ENCODE results near the gene HSPA4. TPM values are rescaled to one million over a fixed set of nuclear protein-coding genes. Genes with fewer than 3 reads are reported as not detected.

HSPA4 gene
- total RNA-seq, 4 donors from 2014 or later: 32.8 to 48.3 (median 45.4) TPM

DNA sequence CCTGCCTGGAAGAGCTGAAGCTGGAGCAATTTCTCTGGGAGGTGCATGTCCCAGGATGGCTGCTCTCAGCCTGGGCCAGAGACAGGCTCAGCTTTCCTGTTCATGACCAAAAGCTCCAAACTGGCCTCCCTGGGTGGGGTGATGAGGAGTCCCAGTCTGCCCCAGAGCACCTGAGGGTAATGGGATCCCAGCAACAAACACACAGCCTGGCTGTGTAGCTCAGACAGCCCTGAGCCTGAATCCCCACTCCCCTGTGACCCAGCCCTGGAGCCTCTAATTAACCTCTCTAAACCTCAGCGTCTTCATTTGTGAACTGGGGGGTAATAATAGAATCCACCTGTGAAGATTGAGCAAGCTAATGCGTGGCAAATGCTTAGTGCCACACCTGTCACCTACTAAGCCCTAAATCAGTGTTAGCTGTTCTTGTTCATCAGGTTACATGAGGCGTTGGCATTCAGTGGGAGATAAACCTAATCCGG, 67.5 kb downstream of the HSPA4 start:
- DNase-seq (ENCODE audit: low spot score in 2 of 2): no peak

DNA sequence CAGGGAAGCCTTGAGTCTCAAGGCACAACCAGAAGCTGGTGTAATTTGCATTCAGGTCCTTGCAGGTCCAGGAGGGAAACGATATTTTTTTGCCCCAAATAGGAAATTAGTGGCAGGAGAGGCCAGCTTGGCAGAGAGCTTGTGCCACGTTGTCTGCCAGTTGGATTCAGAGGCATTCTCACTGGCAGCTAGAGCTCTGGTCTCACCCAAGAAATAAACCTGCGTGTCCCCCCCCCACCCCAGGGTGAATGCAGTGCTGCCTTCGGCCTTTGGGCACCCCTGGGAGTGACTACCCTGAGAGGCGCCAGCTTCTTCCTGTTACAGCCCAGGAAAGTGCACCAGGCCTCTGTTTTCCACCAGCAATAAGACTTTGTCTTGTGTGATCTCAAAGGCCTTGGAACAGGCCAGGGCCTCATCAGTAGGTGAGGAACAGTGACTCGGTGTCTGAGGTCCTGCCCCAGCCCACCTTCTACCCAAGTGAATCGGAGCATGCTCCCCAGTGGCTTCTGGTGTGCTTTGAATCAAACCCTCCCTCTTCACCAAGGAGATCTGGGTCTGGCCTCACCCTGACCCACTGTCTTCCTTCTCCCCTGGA, 68.4 kb downstream of the HSPA4 start:
- H3K36me3 ChIP-seq: no peaks in the 10 kb centered on the region
- H3K4me3 ChIP-seq: no peak overlapping the region
- no peaks in the 10 kb centered on the region for H3K4me1 ChIP-seq
- 64 to 73% methylated on average over 6 to 7 of the region's 7 CpGs for WGBS, 2 donors
- TF ChIP-seq, protein P1, sequence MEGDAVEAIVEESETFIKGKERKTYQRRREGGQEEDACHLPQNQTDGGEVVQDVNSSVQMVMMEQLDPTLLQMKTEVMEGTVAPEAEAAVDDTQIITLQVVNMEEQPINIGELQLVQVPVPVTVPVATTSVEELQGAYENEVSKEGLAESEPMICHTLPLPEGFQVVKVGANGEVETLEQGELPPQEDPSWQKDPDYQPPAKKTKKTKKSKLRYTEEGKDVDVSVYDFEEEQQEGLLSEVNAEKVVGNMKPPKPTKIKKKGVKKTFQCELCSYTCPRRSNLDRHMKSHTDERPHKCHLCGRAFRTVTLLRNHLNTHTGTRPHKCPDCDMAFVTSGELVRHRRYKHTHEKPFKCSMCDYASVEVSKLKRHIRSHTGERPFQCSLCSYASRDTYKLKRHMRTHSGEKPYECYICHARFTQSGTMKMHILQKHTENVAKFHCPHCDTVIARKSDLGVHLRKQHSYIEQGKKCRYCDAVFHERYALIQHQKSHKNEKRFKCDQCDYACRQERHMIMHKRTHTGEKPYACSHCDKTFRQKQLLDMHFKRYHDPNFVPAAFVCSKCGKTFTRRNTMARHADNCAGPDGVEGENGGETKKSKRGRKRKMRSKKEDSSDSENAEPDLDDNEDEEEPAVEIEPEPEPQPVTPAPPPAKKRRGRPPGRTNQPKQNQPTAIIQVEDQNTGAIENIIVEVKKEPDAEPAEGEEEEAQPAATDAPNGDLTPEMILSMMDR (IDR thresholded peaks at IDR 0.05): no peak
- TF ChIP-seq POLR2A (IDR thresholded peaks at IDR 0.05) (no peak), EP300 (IDR thresholded peaks at IDR 0.05) (no peak)
- H3K9me3 ChIP-seq: no peaks in the 10 kb centered on the region
- no peaks in the 10 kb centered on the region for H3K27me3 ChIP-seq
- no peak for DNase-seq (ENCODE audit: low spot score in 2 of 2)
- H3K27ac ChIP-seq: no peak overlapping the region

More for the DNA sequence above, 67.5 kb downstream of the HSPA4 start:
- H3K27me3 ChIP-seq: no peaks in the 10 kb centered on the region
- no peaks in the 10 kb centered on the region for H3K4me1 ChIP-seq
- no peak overlapping the region for H3K27ac ChIP-seq
- TF ChIP-seq POLR2A (IDR thresholded peaks at IDR 0.05) (no peak), EP300 (IDR thresholded peaks at IDR 0.05) (no peak)
- TF ChIP-seq, protein P1 (IDR thresholded peaks at IDR 0.05): no peak
- H3K36me3 ChIP-seq: no peaks in the 10 kb centered on the region
- no peak overlapping the region for H3K4me3 ChIP-seq
- 83% methylated on average over 4 of the region's 4 CpGs for WGBS, 2 donors
- H3K9me3 ChIP-seq: no peaks in the 10 kb centered on the region

DNA sequence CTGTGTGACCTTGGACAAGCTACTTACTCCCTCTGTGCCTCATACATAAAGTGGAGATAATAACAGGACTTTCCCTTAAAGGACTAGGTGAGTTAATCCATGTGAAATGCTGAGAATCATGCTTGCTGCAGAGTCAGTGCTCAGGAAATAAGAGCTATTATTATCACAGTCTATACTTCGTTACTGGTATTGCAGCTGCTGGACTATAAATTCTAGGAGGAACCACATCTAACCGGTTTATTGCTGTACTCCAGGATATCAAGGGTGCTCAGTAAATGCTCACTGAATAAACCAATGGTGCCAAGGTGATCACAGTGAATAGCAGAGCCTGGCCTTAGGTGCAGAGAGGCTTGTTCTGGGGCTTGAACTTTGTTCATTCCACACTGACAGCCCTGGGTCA, 69.3 kb downstream of the HSPA4 start:
- DNase-seq (ENCODE audit: low spot score in 2 of 2): no peak
- WGBS, 2 donors: 68 to 75% methylated on average over 2 of the region's 2 CpGs
- no peaks in the 10 kb centered on the region for H3K9me3 ChIP-seq
- no peak overlapping the region for H3K4me3 ChIP-seq
- TF ChIP-seq POLR2A (IDR thresholded peaks at IDR 0.05) (no peak), EP300 (IDR thresholded peaks at IDR 0.05) (no peak)
- TF ChIP-seq, protein P1 (IDR thresholded peaks at IDR 0.05): no peak
- no peaks in the 10 kb centered on the region for H3K36me3 ChIP-seq
- H3K27ac ChIP-seq: no peak overlapping the region
- no peaks in the 10 kb centered on the region for H3K4me1 ChIP-seq
- H3K27me3 ChIP-seq: no peaks in the 10 kb centered on the region

DNA sequence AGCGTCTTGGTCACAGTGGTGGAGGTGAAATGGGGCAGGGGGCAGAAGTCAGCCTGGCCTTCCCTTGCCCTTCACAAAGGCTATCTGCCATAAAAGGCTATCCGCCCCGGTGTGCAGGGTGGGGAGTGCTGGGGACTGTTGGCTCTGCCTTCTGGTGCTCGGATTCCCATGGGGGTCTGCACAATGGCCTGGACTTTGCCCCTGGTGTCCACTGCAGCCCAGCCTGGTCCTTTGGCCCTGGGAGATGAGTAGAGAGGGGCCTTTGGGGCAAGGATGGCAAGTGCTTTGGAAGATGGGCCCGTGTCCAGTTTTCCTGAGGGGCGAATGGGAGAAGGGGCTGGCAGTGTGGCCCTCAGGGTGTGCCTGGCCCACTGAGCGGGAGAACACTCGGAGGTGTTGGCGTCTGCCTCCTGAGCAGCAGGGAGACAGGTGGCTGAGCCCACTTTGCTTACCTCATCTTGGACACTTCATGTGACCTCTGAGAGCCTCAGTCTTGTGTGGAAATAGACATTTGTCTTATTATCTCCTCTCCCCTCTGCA, 69.9 kb downstream of the HSPA4 start:
- DNase-seq (ENCODE audit: low spot score in 2 of 2): no peak
- no peaks in the 10 kb centered on the region for H3K9me3 ChIP-seq
- no peak overlapping the region for H3K27ac ChIP-seq
- WGBS, 2 donors: 68 to 80% methylated on average over 9 of the region's 9 CpGs
- H3K4me3 ChIP-seq: no peak overlapping the region
- TF ChIP-seq POLR2A (IDR thresholded peaks at IDR 0.05) (no peak), EP300 (IDR thresholded peaks at IDR 0.05) (no peak)
- TF ChIP-seq, protein P1 (IDR thresholded peaks at IDR 0.05): no peak
- no peaks in the 10 kb centered on the region for H3K27me3 ChIP-seq
- no peaks in the 10 kb centered on the region for H3K4me1 ChIP-seq
- H3K36me3 ChIP-seq: no peaks in the 10 kb centered on the region

DNA sequence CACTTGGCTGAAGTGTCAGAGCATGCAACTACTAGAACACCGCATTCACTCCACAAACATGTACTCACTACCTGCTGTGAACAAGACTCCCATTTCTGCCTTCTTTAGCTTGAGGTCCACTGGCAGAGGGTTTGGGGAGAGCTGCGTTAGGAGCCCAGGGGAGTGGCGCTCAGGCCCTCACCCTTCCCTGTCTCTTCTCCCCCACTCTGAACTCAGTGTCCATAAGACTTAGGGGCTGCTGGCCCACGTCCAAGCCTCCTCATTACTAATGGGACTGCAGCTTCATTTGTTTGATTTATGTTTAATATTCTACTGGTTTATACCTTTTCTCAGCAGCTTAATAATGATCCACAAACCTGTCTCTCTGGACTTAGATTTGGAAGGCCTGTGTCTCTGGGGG, 70.9 kb downstream of the HSPA4 start:
- Histone ChIP-seq H3K4me1 (no peaks in the 10 kb centered on the region), H3K27me3 (no peaks in the 10 kb centered on the region), H3K4me3 (no peak overlapping the region), H3K36me3 (no peaks in the 10 kb centered on the region), H3K27ac (no peak overlapping the region), H3K9me3 (no peaks in the 10 kb centered on the region)
- TF ChIP-seq, protein P1 (IDR thresholded peaks at IDR 0.05): no peak
- TF ChIP-seq EP300 (IDR thresholded peaks at IDR 0.05) (no peak), POLR2A (IDR thresholded peaks at IDR 0.05) (no peak)
- DNase-seq (ENCODE audit: low spot score in 2 of 2): no peak
- WGBS, 2 donors: 72 to 74% methylated on average over 4 of the region's 4 CpGs
